HEK293 (cell line): ENCODE results near the gene LRRC46.
A peak's percentile ranks its signal among the peaks of the same experiment; 100 is the strongest.

ENCODE experiments used
- CTCF ChIA-PET: fragments of 350-600 bp; formaldehyde crosslinking; extraction: SDS; loops from one replicate; lab custom pipeline; 2021; ENCODE audit warnings: antibody characterized with exemption; lab: Yijun Ruan, JAX
- POLR2A ChIA-PET: fragments of 300-600 bp; formaldehyde crosslinking; extraction: SDS; loops from one replicate; lab custom pipeline; 2020; ENCODE audit warnings: antibody characterized with exemption, inconsistent platforms; lab: Yijun Ruan, JAX
- H3K27ac ChIP-seq: fragments of 200-500 bp; sonication (Bioruptor generic); 2 replicates; pipeline ENCODE4 v1.5.1; 2014; ENCODE audit warnings: low read depth, low read length, control low read depth, inconsistent platforms; ENCODE audit errors: extremely low read depth
- H3K36me3 ChIP-seq, 2 experiments: fragments of 200-500 bp in 1 of 2; sonication (Bioruptor generic) in 1 of 2; 1 replicate in 1 of 2; 2 replicates in 1 of 2; pipeline ENCODE4 v1.5.1; 2014 to 2017; ENCODE audit warnings: inconsistent platforms in 2 of 2, low read length in 2 of 2; ENCODE audit not compliant: control insufficient read depth in 2 of 2, insufficient read depth in 1 of 2
- H3K4me1 ChIP-seq: fragments of 200-500 bp; sonication (Bioruptor generic); 2 replicates; pipeline ENCODE4 v1.5.1; 2014; ENCODE audit warnings: mild to moderate bottlenecking, low read length, inconsistent platforms; ENCODE audit not compliant: control insufficient read depth, insufficient read depth
- H3K4me3 ChIP-seq: 2 replicates; pipeline ENCODE4 v1.5.1; 2011; ENCODE audit warnings: low read depth, mild to moderate bottlenecking, control low read depth, low read length, moderate library complexity
- H3K9me3 ChIP-seq: fragments of 200-500 bp; sonication (Bioruptor generic); 2 replicates; pipeline ENCODE4 v1.5.1; 2014; ENCODE audit warnings: low read depth, low read length, inconsistent platforms; ENCODE audit not compliant: control insufficient read depth, insufficient read depth
- BCL11B ChIP-seq: fragments of 450-650 bp; formaldehyde crosslinking; IDR thresholded peaks from 2 replicates; pipeline ENCODE4 v1.5.1; 2016; ENCODE audit warnings: low read depth, missing biosample characterization, missing genetic modification characterization
- CTCF ChIP-seq: fragments of 450-650 bp; formaldehyde crosslinking; IDR thresholded peaks from 2 replicates; pipeline ENCODE4 v1.5.1; 2016; ENCODE audit warnings: missing biosample characterization, missing genetic modification characterization
- GLIS1 ChIP-seq: fragments of 450-650 bp; formaldehyde crosslinking; IDR thresholded peaks from 2 replicates; pipeline ENCODE4 v1.5.1; 2016; ENCODE audit warnings: missing biosample characterization, missing genetic modification characterization
- KLF16 ChIP-seq: fragments of 450-650 bp; formaldehyde crosslinking; IDR thresholded peaks from 2 replicates; pipeline ENCODE4 v1.5.1; 2017; ENCODE audit warnings: missing biosample characterization, missing genetic modification characterization
- PRDM10 ChIP-seq: fragments of 450-650 bp; formaldehyde crosslinking; IDR thresholded peaks from 2 replicates; pipeline ENCODE4 v1.5.1; 2016; ENCODE audit warnings: missing biosample characterization, missing genetic modification characterization
- PRDM6 ChIP-seq: fragments of 450-650 bp; formaldehyde crosslinking; IDR thresholded peaks from 2 replicates; pipeline ENCODE4 v1.5.1; 2017; ENCODE audit warnings: missing biosample characterization, missing genetic modification characterization
- RBAK ChIP-seq: fragments of 450-650 bp; formaldehyde crosslinking; IDR thresholded peaks from 2 replicates; pipeline ENCODE4 v1.5.1; 2016; ENCODE audit warnings: missing biosample characterization, missing genetic modification characterization
- SCRT2 ChIP-seq: fragments of 450-650 bp; formaldehyde crosslinking; IDR thresholded peaks from 2 replicates; pipeline ENCODE4 v1.5.1; 2016; ENCODE audit warnings: missing biosample characterization, missing genetic modification characterization
- TRIM28 ChIP-seq: IDR thresholded peaks from 2 replicates; pipeline ENCODE4 v1.6.1; 2011; ENCODE audit warnings: low read length, control low read depth, borderline replicate concordance
- ZBTB7A ChIP-seq: fragments of 450-650 bp; formaldehyde crosslinking; IDR thresholded peaks from 2 replicates; pipeline ENCODE4 v1.5.1; 2016; ENCODE audit warnings: low read depth, missing biosample characterization, missing genetic modification characterization
- ZBTB8A ChIP-seq: fragments of 450-650 bp; formaldehyde crosslinking; IDR thresholded peaks from 2 replicates; pipeline ENCODE4 v1.5.1; 2016; ENCODE audit warnings: missing biosample characterization, missing genetic modification characterization
- ZFP37 ChIP-seq: fragments of 450-650 bp; formaldehyde crosslinking; IDR thresholded peaks from 2 replicates; pipeline ENCODE4 v1.5.1; 2016; ENCODE audit warnings: missing biosample characterization, missing genetic modification characterization
- ZNF2 ChIP-seq: fragments of 450-650 bp; formaldehyde crosslinking; IDR thresholded peaks from 2 replicates; pipeline ENCODE4 v1.5.1; 2016; ENCODE audit warnings: missing biosample characterization, missing genetic modification characterization
- ZNF324 ChIP-seq: fragments of 450-650 bp; formaldehyde crosslinking; IDR thresholded peaks from 2 replicates; pipeline ENCODE4 v1.5.1; 2016; ENCODE audit warnings: missing biosample characterization, missing genetic modification characterization
- ZNF350 ChIP-seq: fragments of 450-650 bp; formaldehyde crosslinking; IDR thresholded peaks from 2 replicates; pipeline ENCODE4 v1.5.0; 2017; ENCODE audit warnings: missing biosample characterization, mild to moderate bottlenecking, missing genetic modification characterization
- ZNF423 ChIP-seq: fragments of 450-650 bp; formaldehyde crosslinking; IDR thresholded peaks from 2 replicates; pipeline ENCODE4 v1.5.1; 2016; ENCODE audit warnings: missing biosample characterization, missing genetic modification characterization
- ZNF561 ChIP-seq: fragments of 450-650 bp; IDR thresholded peaks from 2 replicates; pipeline ENCODE4 v1.5.1; 2018; ENCODE audit warnings: missing biosample characterization, missing genetic modification characterization, borderline replicate concordance
- ZNF76 ChIP-seq: fragments of 450-650 bp; formaldehyde crosslinking; IDR thresholded peaks from 2 replicates; pipeline ENCODE4; 2016; ENCODE audit warnings: low read depth, missing biosample characterization, missing genetic modification characterization, borderline replicate concordance
- ZNF768 ChIP-seq: fragments of 450-650 bp; formaldehyde crosslinking; IDR thresholded peaks from 2 replicates; pipeline ENCODE4 v1.5.1; 2018; ENCODE audit warnings: missing biosample characterization, mild to moderate bottlenecking, missing genetic modification characterization
- ZNF792 ChIP-seq: fragments of 450-650 bp; formaldehyde crosslinking; IDR thresholded peaks from 2 replicates; pipeline ENCODE4 v1.5.1; 2016; ENCODE audit warnings: missing biosample characterization, missing genetic modification characterization
- ZNF830 ChIP-seq: fragments of 450-650 bp; IDR thresholded peaks from 2 replicates; pipeline ENCODE4 v1.5.0; 2018; ENCODE audit warnings: missing biosample characterization, missing genetic modification characterization, low read depth, mild to moderate bottlenecking, moderate library complexity
- ZXDB ChIP-seq: fragments of 450-650 bp; formaldehyde crosslinking; IDR thresholded peaks from 2 replicates; pipeline ENCODE4 v1.5.1; 2016; ENCODE audit warnings: missing biosample characterization, missing genetic modification characterization
- TF ChIP-seq, protein P1 (sequence below): fragments of 450-650 bp; formaldehyde crosslinking; optimal IDR thresholded peaks from 2 replicates; pipeline ENCODE3; 2016; ENCODE audit warnings: missing biosample characterization, mild to moderate bottlenecking, missing genetic modification characterization

Gene LRRC46

DNA sequence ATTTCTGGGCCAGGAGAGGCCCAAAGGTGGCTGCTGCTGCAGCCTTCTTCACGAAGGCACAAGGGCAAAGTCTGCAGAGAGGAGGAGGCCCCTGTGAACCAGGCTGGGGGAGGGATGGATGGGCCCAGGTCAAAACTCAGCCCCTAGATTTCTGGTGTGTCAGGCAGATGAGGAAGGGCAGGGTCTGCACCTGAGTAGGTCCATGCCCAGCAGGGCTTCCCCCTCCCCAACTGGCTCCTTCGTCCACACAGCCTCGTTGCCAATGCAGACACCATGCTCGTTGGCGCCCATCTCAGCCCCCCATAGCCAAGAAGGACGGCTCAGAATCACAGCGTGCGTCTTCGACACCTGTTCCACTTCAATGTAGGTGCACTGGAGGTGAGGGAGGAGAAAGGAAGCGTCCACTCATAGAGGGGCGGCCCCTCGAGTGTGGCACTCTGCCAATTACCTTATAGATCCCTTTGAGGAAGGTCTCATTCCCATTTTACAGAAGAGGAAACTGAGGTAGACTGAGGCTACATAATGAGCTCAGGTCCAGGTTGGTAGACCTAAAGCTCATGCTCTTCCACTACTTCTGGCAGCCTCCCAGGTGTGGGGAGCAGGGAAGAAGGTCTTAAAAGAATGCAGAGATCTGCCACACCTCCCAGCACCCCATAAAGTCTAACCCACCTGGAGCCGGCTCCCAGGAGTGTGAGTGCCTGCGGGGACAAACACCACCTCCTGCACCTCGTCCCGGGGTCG lies 8.7 kb downstream of the LRRC46 start:
- CTCF ChIA-PET: interaction anchor here (0.6 to 19.4 kb wide), 18 partner anchors 9 to 770 kb away, joined by 3 to 837 read pairs (median 6); partner anchors contain the start of genes CDK5RAP3, LRRC46, MRPL10 and OSBPL7
- no peak for TF ChIP-seq ZNF768 (tag by site-specific recombination)
- peak; percentile 82 for TF ChIP-seq ZNF76 (tag by site-specific recombination)
- TF ChIP-seq RBAK: no peak
- peak; percentile 55 for TF ChIP-seq SCRT2 (tag by site-specific recombination)
- Histone ChIP-seq H3K4me3 (peak overlapping the region; percentile 82), H3K27ac (peak overlapping the region; percentile 24; the same call in 1 of the 2 replicates), H3K36me3 (peaks cover 0 to 44% of the 10 kb centered on the region in 2 experiments; a peak in 1 of 3 replicates), H3K9me3 (no peaks in the 10 kb centered on the region), H3K4me1 (no peaks in the 10 kb centered on the region; the same call in 1 of the 2 replicates)
- POLR2A ChIA-PET: interaction anchor here (0.7 to 2.6 kb wide), 10 partner anchors 9 to 208 kb away, joined by 3 to 35 read pairs (median 8); partner anchors contain the start of genes CDK5RAP3, LRRC46, MRPL10 and NFE2L1

DNA sequence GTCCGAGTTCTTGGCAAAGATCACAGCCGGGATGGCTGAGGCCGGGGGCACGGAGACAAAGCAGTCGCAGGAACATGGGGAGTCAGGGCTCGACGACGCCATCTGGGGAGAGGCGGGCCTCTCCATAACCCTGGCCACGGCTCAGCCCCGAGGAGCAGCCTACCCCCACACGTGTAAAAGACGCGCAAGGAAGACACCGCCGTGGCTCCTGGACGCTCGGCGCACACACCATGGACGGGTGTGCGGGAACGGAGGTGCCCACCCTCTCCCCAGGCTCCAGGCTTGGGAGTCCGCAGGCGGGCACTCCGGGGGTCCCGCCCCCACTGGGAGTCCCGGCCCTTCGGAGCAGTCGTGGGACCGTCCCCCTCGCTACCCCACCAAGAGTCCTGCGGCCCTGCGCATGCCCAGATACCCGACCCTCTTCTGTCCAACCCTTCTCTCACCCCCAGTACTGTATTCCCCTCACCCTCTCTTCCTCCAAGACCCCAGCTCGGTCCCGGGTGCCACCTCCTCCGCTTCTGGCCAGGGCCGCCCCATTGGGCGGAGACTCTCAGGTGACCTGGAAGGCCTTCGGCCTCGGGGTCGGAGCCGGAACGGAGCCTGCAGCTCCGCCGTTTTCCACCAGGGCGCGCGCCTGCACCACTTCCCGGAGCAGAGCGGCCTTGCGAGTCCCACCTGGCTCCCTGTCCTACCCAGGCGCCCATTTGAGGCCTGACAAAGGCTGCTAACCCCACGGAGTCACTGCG lies 9.4 kb downstream of the LRRC46 start, which contains the start of gene SCRN2:
TSS of gene SCRN2 (minus strand) at position 532 of the 746 bp plus-strand sequence. CDS start at position 102, 430 bp downstream.
- Histone ChIP-seq H3K27ac (peak within 1 kb of the TSS; percentile 24; the same call in 1 of the 2 replicates), H3K9me3 (no peaks in the 10 kb centered on the region), H3K4me3 (peak within 1 kb of the TSS; percentile 82), H3K36me3 (peaks cover 0 to 37% of the 10 kb centered on the region in 2 experiments; a peak in 1 of 3 replicates), H3K4me1 (no peaks in the 10 kb centered on the region; the same call in 1 of the 2 replicates)
- POLR2A ChIA-PET: interaction anchor here (0.7 to 2.6 kb wide), 16 partner anchors 9 to 207 kb away, joined by 3 to 35 read pairs (median 5); partner anchors contain the start of genes CDK5RAP3, LRRC46, MRPL10 and NFE2L1
- CTCF ChIA-PET: interaction anchor here (0.6 to 19.4 kb wide), 26 partner anchors 9 to 1180 kb away, joined by 3 to 837 read pairs (median 4); partner anchors contain the start of genes CDK5RAP3, LRRC46, MRPL10 and PNPO
- TF ChIP-seq ZNF423 (tag by site-specific recombination) (peak; percentile 99), ZNF324 (peak; percentile 39), ZXDB (tag by site-specific recombination) (peak; percentile 55), ZBTB8A (tag by site-specific recombination) (peak; percentile 52), ZFP37 (no peak), ZNF830 (tag by site-specific recombination) (no peak), PRDM6 (tag by site-specific recombination) (no peak), KLF16 (tag by site-specific recombination) (peak; percentile 70; the same call in 1 of the 2 replicates), ZNF2 (tag by site-specific recombination) (peak; percentile 93), ZNF350 (tag by site-specific recombination) (no peak), GLIS1 (peak; percentile 99), ZBTB7A (tag by site-specific recombination) (0 out of 2 replicates have a peak, but pooled peaks have one; percentile 26), PRDM10 (tag by site-specific recombination) (peak; percentile 79), BCL11B (peak; percentile 97), ZNF792 (tag by site-specific recombination) (no peak), TRIM28 (no peak), CTCF (tag by site-specific recombination) (peak; percentile 97), ZNF561 (0 out of 2 replicates have a peak, but pooled peaks have one; percentile 13)
- TF ChIP-seq, protein P1, sequence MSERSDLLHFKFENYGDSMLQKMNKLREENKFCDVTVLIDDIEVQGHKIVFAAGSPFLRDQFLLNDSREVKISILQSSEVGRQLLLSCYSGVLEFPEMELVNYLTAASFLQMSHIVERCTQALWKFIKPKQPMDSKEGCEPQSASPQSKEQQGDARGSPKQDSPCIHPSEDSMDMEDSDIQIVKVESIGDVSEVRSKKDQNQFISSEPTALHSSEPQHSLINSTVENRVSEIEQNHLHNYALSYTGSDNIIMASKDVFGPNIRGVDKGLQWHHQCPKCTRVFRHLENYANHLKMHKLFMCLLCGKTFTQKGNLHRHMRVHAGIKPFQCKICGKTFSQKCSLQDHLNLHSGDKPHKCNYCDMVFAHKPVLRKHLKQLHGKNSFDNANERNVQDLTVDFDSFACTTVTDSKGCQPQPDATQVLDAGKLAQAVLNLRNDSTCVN (tag by site-specific recombination): peak; percentile 59
